Neural cell (in vitro differentiated cells): Measurements from ENCODE around the gene OR4D9. TPM values are rescaled to one million over a fixed set of nuclear protein-coding genes. Genes with fewer than 3 reads are reported as not detected.
A peak's percentile ranks its signal among the peaks of the same experiment; 100 is the strongest.

Experiments
- H2AFZ ChIP-seq: fragments of 200-600, 300-800 bp; sonication (generic), shearing (Covaris generic); 2 replicates; pipeline ENCODE4 v1.6.0; 2014; ENCODE audit warnings: low read depth, mild to moderate bottlenecking, antibody characterized with exemption, low read length, moderate library complexity
- H3F3A ChIP-seq: fragments of 200-600 bp; shearing (Covaris generic); 2 replicates; pipeline ENCODE4 v1.6.1; 2016; ENCODE audit warnings: mild to moderate bottlenecking, moderate library complexity, mixed read lengths, antibody characterized with exemption, low read length; ENCODE audit not compliant: insufficient read depth, poor library complexity, severe bottlenecking
- H3K27ac ChIP-seq: fragments of 200-600, 300-800 bp; sonication (generic), shearing (Covaris generic); 2 replicates; pipeline ENCODE4 v1.5.1; 2014; ENCODE audit warnings: mild to moderate bottlenecking, low read length, moderate library complexity
- H3K27me3 ChIP-seq: fragments of 300-800, 200-600 bp; sonication (generic), shearing (Covaris generic); 2 replicates; pipeline ENCODE4 v1.6.0; 2014; ENCODE audit warnings: mild to moderate bottlenecking, low read depth, low read length, moderate library complexity; ENCODE audit not compliant: insufficient read depth
- H3K36me3 ChIP-seq: fragments of 300-800, 200-600 bp; sonication (generic), shearing (Covaris generic); 2 replicates; pipeline ENCODE4 v1.5.1; 2014; ENCODE audit warnings: mild to moderate bottlenecking, antibody characterized with exemption, low read length, moderate library complexity; ENCODE audit not compliant: insufficient read depth
- H3K4me2 ChIP-seq: fragments of 300-800, 200-600 bp; sonication (generic), shearing (Covaris generic); 2 replicates; pipeline ENCODE4 v1.6.0; 2014; ENCODE audit warnings: mild to moderate bottlenecking, low read length
- H3K4me3 ChIP-seq: fragments of 300-800, 200-600 bp; sonication (generic), shearing (Covaris generic); 2 replicates; pipeline ENCODE4 v1.5.1; 2014; ENCODE audit warnings: mild to moderate bottlenecking, low read length, moderate library complexity
- H3K79me2 ChIP-seq: fragments of 200-600 bp; shearing (Covaris generic); replicated peaks from 2 replicates; pipeline ENCODE4 v1.6.0; 2014; ENCODE audit warnings: mild to moderate bottlenecking, low read length, moderate library complexity; ENCODE audit not compliant: insufficient read depth
- H3K9ac ChIP-seq: fragments of 300-800, 200-600 bp; sonication (generic), shearing (Covaris generic); 2 replicates; pipeline ENCODE4 v1.6.1; 2016; ENCODE audit warnings: mild to moderate bottlenecking, low read length, mixed read lengths
- H3K9me2 ChIP-seq: fragments of 200-600 bp; shearing (Covaris generic); 2 replicates; pipeline ENCODE4 v1.6.1; 2016; ENCODE audit warnings: mild to moderate bottlenecking, low read length, mixed read lengths; ENCODE audit not compliant: insufficient read depth
- H3K9me3 ChIP-seq: fragments of 200-600, 300-800 bp; sonication (generic), shearing (Covaris generic); 2 replicates; pipeline ENCODE4 v1.6.1; 2016; ENCODE audit warnings: mild to moderate bottlenecking, mixed run types, low read length, moderate library complexity, mixed read lengths
- H4K20me1 ChIP-seq: fragments of 200-600 bp; shearing (Covaris generic); 2 replicates; pipeline ENCODE4 v1.6.1; 2016; ENCODE audit warnings: mild to moderate bottlenecking, mixed run types; ENCODE audit not compliant: insufficient read depth
- CTCF ChIP-seq: fragments of 450-650 bp; IDR thresholded peaks from 2 replicates; pipeline ENCODE4 v1.5.1; 2014; ENCODE audit warnings: antibody characterized with exemption, mild to moderate bottlenecking, moderate library complexity; ENCODE audit not compliant: poor library complexity, severe bottlenecking
- EP300 ChIP-seq: fragments of 450-650 bp; conservative IDR thresholded peaks from 2 replicates; pipeline ENCODE4 v1.6.1; 2014; ENCODE audit warnings: antibody characterized with exemption, mild to moderate bottlenecking, moderate library complexity; ENCODE audit not compliant: poor library complexity, severe bottlenecking
- EZH2 ChIP-seq: fragments of 200-600, 300-800 bp; shearing (Covaris generic), sonication (generic); IDR thresholded peaks from 2 replicates; pipeline ENCODE4 v1.6.1; 2014; ENCODE audit warnings: antibody characterized with exemption, low read length, borderline replicate concordance, mild to moderate bottlenecking; ENCODE audit not compliant: insufficient read depth, poor library complexity, severe bottlenecking
- MXI1 ChIP-seq: fragments of 450-650 bp; conservative IDR thresholded peaks from 2 replicates; pipeline ENCODE4 v1.6.1; 2014; ENCODE audit warnings: antibody characterized with exemption, mild to moderate bottlenecking; ENCODE audit not compliant: poor library complexity, severe bottlenecking
- POLR2AphosphoS5 ChIP-seq: IDR thresholded peaks from 2 replicates; pipeline ENCODE4 v1.6.1; 2012
- RAD21 ChIP-seq: fragments of 450-650 bp; conservative IDR thresholded peaks from 2 replicates; pipeline ENCODE4 v1.6.1; 2014; ENCODE audit warnings: antibody characterized with exemption, mild to moderate bottlenecking, moderate library complexity
- SMC3 ChIP-seq: fragments of 450-650 bp; conservative IDR thresholded peaks from 2 replicates; pipeline ENCODE4 v1.6.1; 2014; ENCODE audit warnings: antibody characterized with exemption, mild to moderate bottlenecking, moderate library complexity; ENCODE audit not compliant: poor library complexity
- TAF1 ChIP-seq: IDR thresholded peaks from 2 replicates; pipeline ENCODE4 v1.6.1; 2012; ENCODE audit warnings: low read depth
- polyA plus RNA-seq: library from polyadenylated mRNA; depleted of rRNA; stranded (reverse); fragments of >200 nt; gene quantifications from 2 replicates; pipeline ENCODE4 v1.2.3, GENCODE V29; 2014
- TF ChIP-seq, protein P1 (sequence below): IDR thresholded peaks from 2 replicates; pipeline ENCODE4 v1.6.1; 2012; ENCODE audit warnings: borderline replicate concordance

Gene OR4D9
- polyA plus RNA-seq, 1 donor from 2014 or later = not detected

DNA sequence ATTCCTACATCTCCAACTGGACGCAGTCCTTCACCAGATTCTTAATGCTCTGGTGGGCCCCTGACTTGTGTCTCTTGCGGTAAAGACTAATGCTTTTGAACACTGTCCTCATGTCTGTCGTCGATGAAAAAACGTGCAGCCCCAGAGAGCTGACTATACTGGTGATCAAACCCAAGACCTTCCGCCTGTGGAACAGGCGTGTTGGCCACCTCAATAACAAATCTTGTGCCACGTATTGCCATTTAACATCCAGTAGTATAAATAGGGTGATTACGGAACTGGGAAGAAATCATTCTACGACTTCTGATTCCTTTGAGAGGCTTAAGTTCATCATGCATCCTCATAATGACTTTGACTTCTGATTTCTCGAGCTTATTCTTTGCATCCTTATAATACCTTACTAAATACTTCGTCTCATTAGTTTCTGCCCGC lies 45.6 kb downstream of the OR4D9 start:
- H3K9me2 ChIP-seq = no peaks in the 10 kb centered on the region
- H2AFZ ChIP-seq = no peak overlapping the region
- H3F3A ChIP-seq = peaks cover 5% of the 10 kb centered on the region
- peak overlapping the region; percentile 3 for H3K27ac ChIP-seq
- H3K27me3 ChIP-seq = no peaks in the 10 kb centered on the region
- H3K9ac ChIP-seq = no peak overlapping the region
- no peak overlapping the region for H3K4me2 ChIP-seq
- TF ChIP-seq EP300 (no peak), TAF1 (no peak), EZH2 (no peak), CTCF (no peak), RAD21 (no peak), SMC3 (no peak), MXI1 (no peak), POLR2AphosphoS5 (no peak)
- TF ChIP-seq, protein P1, sequence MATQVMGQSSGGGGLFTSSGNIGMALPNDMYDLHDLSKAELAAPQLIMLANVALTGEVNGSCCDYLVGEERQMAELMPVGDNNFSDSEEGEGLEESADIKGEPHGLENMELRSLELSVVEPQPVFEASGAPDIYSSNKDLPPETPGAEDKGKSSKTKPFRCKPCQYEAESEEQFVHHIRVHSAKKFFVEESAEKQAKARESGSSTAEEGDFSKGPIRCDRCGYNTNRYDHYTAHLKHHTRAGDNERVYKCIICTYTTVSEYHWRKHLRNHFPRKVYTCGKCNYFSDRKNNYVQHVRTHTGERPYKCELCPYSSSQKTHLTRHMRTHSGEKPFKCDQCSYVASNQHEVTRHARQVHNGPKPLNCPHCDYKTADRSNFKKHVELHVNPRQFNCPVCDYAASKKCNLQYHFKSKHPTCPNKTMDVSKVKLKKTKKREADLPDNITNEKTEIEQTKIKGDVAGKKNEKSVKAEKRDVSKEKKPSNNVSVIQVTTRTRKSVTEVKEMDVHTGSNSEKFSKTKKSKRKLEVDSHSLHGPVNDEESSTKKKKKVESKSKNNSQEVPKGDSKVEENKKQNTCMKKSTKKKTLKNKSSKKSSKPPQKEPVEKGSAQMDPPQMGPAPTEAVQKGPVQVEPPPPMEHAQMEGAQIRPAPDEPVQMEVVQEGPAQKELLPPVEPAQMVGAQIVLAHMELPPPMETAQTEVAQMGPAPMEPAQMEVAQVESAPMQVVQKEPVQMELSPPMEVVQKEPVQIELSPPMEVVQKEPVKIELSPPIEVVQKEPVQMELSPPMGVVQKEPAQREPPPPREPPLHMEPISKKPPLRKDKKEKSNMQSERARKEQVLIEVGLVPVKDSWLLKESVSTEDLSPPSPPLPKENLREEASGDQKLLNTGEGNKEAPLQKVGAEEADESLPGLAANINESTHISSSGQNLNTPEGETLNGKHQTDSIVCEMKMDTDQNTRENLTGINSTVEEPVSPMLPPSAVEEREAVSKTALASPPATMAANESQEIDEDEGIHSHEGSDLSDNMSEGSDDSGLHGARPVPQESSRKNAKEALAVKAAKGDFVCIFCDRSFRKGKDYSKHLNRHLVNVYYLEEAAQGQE = no peak
- H4K20me1 ChIP-seq = no peaks in the 10 kb centered on the region
- H3K79me2 ChIP-seq = no peaks in the 10 kb centered on the region
- no peaks in the 10 kb centered on the region for H3K9me3 ChIP-seq
- no peaks in the 10 kb centered on the region for H3K36me3 ChIP-seq
- peak overlapping the region; percentile 68 for H3K4me3 ChIP-seq

DNA sequence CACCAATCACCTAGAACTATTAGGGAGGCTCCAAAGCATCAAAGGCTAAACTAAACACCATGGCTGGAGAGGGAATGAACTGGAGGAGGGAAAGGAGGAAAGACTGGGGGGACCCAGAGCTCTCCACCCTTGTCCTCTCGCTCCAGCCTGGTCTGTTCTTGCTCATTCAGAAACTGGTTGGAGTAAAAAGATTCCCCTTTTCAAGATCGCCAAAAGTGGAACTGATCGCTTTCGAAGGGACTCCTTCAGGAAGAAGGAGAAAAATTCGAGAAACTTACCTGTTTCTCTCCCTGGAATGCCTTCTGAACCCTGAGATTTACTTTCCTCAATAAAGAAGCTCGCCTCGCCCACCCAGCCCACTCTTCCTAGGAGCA lies 46.9 kb downstream of the OR4D9 start:
- peak overlapping the region; percentile 68 for H3K4me3 ChIP-seq
- no peak overlapping the region for H3K9ac ChIP-seq
- H3K9me2 ChIP-seq = no peaks in the 10 kb centered on the region
- no peak overlapping the region for H2AFZ ChIP-seq
- no peak overlapping the region for H3K27ac ChIP-seq
- H3K27me3 ChIP-seq = no peaks in the 10 kb centered on the region
- no peaks in the 10 kb centered on the region for H3K9me3 ChIP-seq
- peaks cover 5% of the 10 kb centered on the region for H3F3A ChIP-seq
- no peaks in the 10 kb centered on the region for H3K36me3 ChIP-seq
- no peak overlapping the region for H3K4me2 ChIP-seq
- no peaks in the 10 kb centered on the region for H4K20me1 ChIP-seq
- no peaks in the 10 kb centered on the region for H3K79me2 ChIP-seq
- TF ChIP-seq, protein P1 = no peak
- TF ChIP-seq MXI1 (no peak), RAD21 (no peak), SMC3 (no peak), EP300 (no peak), CTCF (no peak), POLR2AphosphoS5 (no peak), TAF1 (no peak), EZH2 (no peak)
